Mesendoderm (in vitro differentiated cells): ENCODE measurements around the gene PPFIBP2.
A peak's percentile ranks its signal among the peaks of the same experiment; 100 is the strongest.

ENCODE experiments used
- DNase-seq: peaks from one replicate; pipeline ENCODE4 v3.0.0; 2013
- H2AK5ac ChIP-seq: 2 replicates; pipeline ENCODE4 v1.6.1; 2013; ENCODE audit warnings: low read length, inconsistent platforms
- H2BK120ac ChIP-seq: 2 replicates; pipeline ENCODE4 v1.6.1; 2013; ENCODE audit warnings: low read depth, mild to moderate bottlenecking, low read length, moderate library complexity, mixed read lengths
- H2BK15ac ChIP-seq: replicated peaks from 2 replicates; pipeline ENCODE4 v1.6.1; 2013; ENCODE audit warnings: low read depth, mild to moderate bottlenecking, moderate library complexity
- H2BK5ac ChIP-seq: 2 replicates; pipeline ENCODE4 v1.6.1; 2013; ENCODE audit warnings: low read length, inconsistent platforms
- H3K18ac ChIP-seq: 2 replicates; pipeline ENCODE4 v1.6.1; 2013; ENCODE audit warnings: mild to moderate bottlenecking, low read length, mixed read lengths
- H3K23ac ChIP-seq: one replicate; pipeline ENCODE4 v1.6.1; 2013; ENCODE audit warnings: low read length
- H3K27ac ChIP-seq: 2 replicates; pipeline ENCODE4 v1.5.1; 2013; ENCODE audit warnings: low read depth, mild to moderate bottlenecking, inconsistent platforms, low read length, moderate library complexity
- H3K27me3 ChIP-seq: 2 replicates; pipeline ENCODE4 v1.6.1; 2013; ENCODE audit warnings: low read length, control low read depth, mild to moderate bottlenecking, inconsistent platforms; ENCODE audit not compliant: insufficient read depth, poor library complexity
- H3K36me3 ChIP-seq: 2 replicates; pipeline ENCODE4 v1.6.1; 2013; ENCODE audit warnings: low read length, inconsistent platforms; ENCODE audit not compliant: control insufficient read depth, insufficient read depth
- H3K4ac ChIP-seq: one replicate; pipeline ENCODE4 v1.6.1; 2013; ENCODE audit warnings: low read depth, mild to moderate bottlenecking, low read length, moderate library complexity
- H3K4me1 ChIP-seq: 2 replicates; pipeline ENCODE4 v1.6.1; 2013; ENCODE audit warnings: low read depth, low read length, inconsistent platforms; ENCODE audit not compliant: control insufficient read depth
- H3K4me2 ChIP-seq: 2 replicates; pipeline ENCODE4 v1.6.1; 2013; ENCODE audit warnings: low read length
- H3K4me3 ChIP-seq: 2 replicates; pipeline ENCODE4 v1.5.1; 2013; ENCODE audit warnings: mild to moderate bottlenecking, low read length
- H3K56ac ChIP-seq: one replicate; pipeline ENCODE4 v1.6.1; 2013; ENCODE audit warnings: low read length
- H3K79me1 ChIP-seq: 2 replicates; pipeline ENCODE4 v1.6.1; 2013; ENCODE audit warnings: low read length, inconsistent platforms
- H3K79me2 ChIP-seq: 2 replicates; pipeline ENCODE4 v1.6.1; 2013; ENCODE audit warnings: mild to moderate bottlenecking, low read length; ENCODE audit not compliant: control insufficient read depth, insufficient read depth
- H3K9ac ChIP-seq: 2 replicates; pipeline ENCODE4 v1.6.1; 2013; ENCODE audit warnings: low read length, inconsistent platforms
- H4K5ac ChIP-seq: one replicate; pipeline ENCODE4 v1.6.1; 2013; ENCODE audit warnings: low read length
- H4K8ac ChIP-seq: one replicate; pipeline ENCODE4 v1.6.1; 2013; ENCODE audit warnings: low read depth, mild to moderate bottlenecking, control low read depth, low read length, moderate library complexity
- WGBS: extraction: QIAGEN DNeasy Blood & Tissue Kit; methylation state at CpG from one replicate; pipeline ENCODE4 v1.1.7; 2013; ENCODE audit warnings: low lambda C conversion rate, missing lambda C conversion rate; ENCODE audit not compliant: insufficient coverage; ENCODE audit errors: extremely low coverage; 5-methylcytosine and 5-hydroxymethylcytosine counted together

The PPFIBP2 gene

DNA sequence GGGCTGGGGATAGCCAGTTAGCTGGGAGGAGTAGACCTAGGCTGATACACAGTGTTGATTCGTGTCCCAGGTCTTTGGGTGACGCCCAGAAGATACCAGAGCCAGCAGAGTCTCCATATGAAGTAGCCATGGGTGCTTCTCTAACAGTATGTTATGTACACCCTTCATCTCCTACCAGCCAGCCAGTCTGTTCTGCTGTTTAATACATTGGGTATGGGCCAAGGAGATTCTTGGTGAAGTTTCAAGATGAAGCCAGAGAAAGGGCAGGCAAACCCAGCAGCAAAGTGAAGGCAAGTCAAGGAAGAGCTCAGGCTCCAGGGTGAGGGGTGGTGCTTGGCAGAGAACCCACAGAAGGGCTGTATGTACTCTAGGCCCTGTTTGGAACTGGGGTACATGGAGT lies 56.4 kb downstream of the PPFIBP2 start:
- H2BK15ac ChIP-seq, result no peak overlapping the region
- no CpG with 5 or more reads among the region's 2 CpGs for WGBS

GRCh38 chr11:7570938-7571521 lies 57.2 kb downstream of the PPFIBP2 start:
- Histone ChIP-seq H3K36me3 (no peaks in the 10 kb centered on the region), H3K56ac (no peak overlapping the region), H3K4me2 (no peak overlapping the region), H3K4me3 (no peak overlapping the region), H3K18ac (no peak overlapping the region), H3K4me1 (peaks cover 31% of the 10 kb centered on the region), H2BK15ac (no peak overlapping the region), H2BK120ac (no peak overlapping the region), H3K27me3 (no peaks in the 10 kb centered on the region), H3K79me1 (no peaks in the 10 kb centered on the region), H2AK5ac (no peak overlapping the region), H3K9ac (no peak overlapping the region), H3K23ac (no peak overlapping the region), H2BK5ac (no peak overlapping the region), H3K79me2 (no peaks in the 10 kb centered on the region), H4K8ac (no peak overlapping the region), H3K4ac (no peak overlapping the region), H3K27ac (no peak overlapping the region), H4K5ac (no peak overlapping the region)
- WGBS, result no CpG with 5 or more reads among the region's 1 CpG
- peak; percentile 13 for DNase-seq

More for the DNA sequence above, 56.4 kb downstream of the PPFIBP2 start:
- no peak overlapping the region for H2AK5ac ChIP-seq
- no peak overlapping the region for H3K18ac ChIP-seq
- no peak overlapping the region for H3K56ac ChIP-seq
- H3K36me3 ChIP-seq, result no peaks in the 10 kb centered on the region
- no peak overlapping the region for H2BK5ac ChIP-seq
- no peak overlapping the region for H3K27ac ChIP-seq
- H2BK120ac ChIP-seq, result no peak overlapping the region
- peaks cover 24% of the 10 kb centered on the region for H3K4me1 ChIP-seq
- no peak overlapping the region for H3K23ac ChIP-seq
- no peak overlapping the region for H4K5ac ChIP-seq
- no peak overlapping the region for H3K4ac ChIP-seq
- H3K79me2 ChIP-seq, result no peaks in the 10 kb centered on the region
- no peak for DNase-seq
- no peaks in the 10 kb centered on the region for H3K79me1 ChIP-seq
- H3K4me3 ChIP-seq, result no peak overlapping the region
- no peak overlapping the region for H4K8ac ChIP-seq
- H3K27me3 ChIP-seq, result no peaks in the 10 kb centered on the region
- H3K4me2 ChIP-seq, result no peak overlapping the region
- no peak overlapping the region for H3K9ac ChIP-seq

DNA sequence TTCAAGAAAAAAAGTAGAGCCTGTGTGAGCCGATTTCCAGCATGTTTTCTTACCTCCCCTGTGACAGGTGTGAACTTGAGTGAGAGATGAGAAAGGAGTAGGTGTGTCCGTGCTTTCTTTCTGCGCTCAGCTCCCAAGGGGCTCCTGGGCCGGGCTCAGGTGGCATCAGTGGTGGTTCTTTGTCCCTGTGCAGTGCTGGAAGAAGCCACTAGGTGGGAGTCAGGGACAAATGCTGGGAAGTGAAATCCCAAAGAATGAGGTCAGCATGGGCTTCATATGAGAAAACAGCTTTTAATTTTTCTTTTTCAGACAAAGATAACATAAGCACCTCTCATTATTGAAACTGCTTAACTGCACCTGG lies 57.8 kb downstream of the PPFIBP2 start:
- H3K23ac ChIP-seq, result no peak overlapping the region
- peaks cover 32% of the 10 kb centered on the region for H3K4me1 ChIP-seq
- peak overlapping the region; percentile 80 for H3K56ac ChIP-seq
- no peak overlapping the region for H3K4me2 ChIP-seq
- H4K8ac ChIP-seq, result no peak overlapping the region
- peak overlapping the region; percentile 72 for H3K18ac ChIP-seq
- H4K5ac ChIP-seq, result peak overlapping the region; percentile 85
- no peaks in the 10 kb centered on the region for H3K79me1 ChIP-seq
- H2BK5ac ChIP-seq, result peak overlapping the region; percentile 64
- DNase-seq, result peak; percentile 92
- no peak overlapping the region for H3K4ac ChIP-seq
- peak overlapping the region; percentile 68 for H3K27ac ChIP-seq
- WGBS, result no CpG with 5 or more reads among the region's 4 CpGs
- H2BK15ac ChIP-seq, result peak overlapping the region; percentile 4
- peak overlapping the region; percentile 83 for H2BK120ac ChIP-seq
- no peaks in the 10 kb centered on the region for H3K79me2 ChIP-seq
- H2AK5ac ChIP-seq, result no peak overlapping the region
- H3K27me3 ChIP-seq, result no peaks in the 10 kb centered on the region
- peak overlapping the region; percentile 38 for H3K9ac ChIP-seq
- no peak overlapping the region for H3K4me3 ChIP-seq
- H3K36me3 ChIP-seq, result no peaks in the 10 kb centered on the region

GRCh38 chr11:7572001-7572712 lies 58.4 kb downstream of the PPFIBP2 start:
- no peak overlapping the region for H3K23ac ChIP-seq
- H2AK5ac ChIP-seq, result peak overlapping the region; percentile 65
- H2BK5ac ChIP-seq, result peak overlapping the region; percentile 64
- peak; percentile 75 for DNase-seq
- peak overlapping the region; percentile 80 for H3K56ac ChIP-seq
- H4K8ac ChIP-seq, result no peak overlapping the region
- peaks cover 35% of the 10 kb centered on the region for H3K4me1 ChIP-seq
- no CpG with 5 or more reads among the region's 4 CpGs for WGBS
- peak overlapping the region; percentile 56 for H3K4ac ChIP-seq
- H3K9ac ChIP-seq, result peak overlapping the region; percentile 38
- H3K4me2 ChIP-seq, result no peak overlapping the region
- H3K18ac ChIP-seq, result peak overlapping the region; percentile 72
- H4K5ac ChIP-seq, result peak overlapping the region; percentile 85
- H3K79me1 ChIP-seq, result no peaks in the 10 kb centered on the region
- no peaks in the 10 kb centered on the region for H3K79me2 ChIP-seq
- no peaks in the 10 kb centered on the region for H3K27me3 ChIP-seq
- H3K36me3 ChIP-seq, result no peaks in the 10 kb centered on the region
- H3K4me3 ChIP-seq, result no peak overlapping the region
- H2BK15ac ChIP-seq, result peak overlapping the region; percentile 4
- peak overlapping the region; percentile 83 for H2BK120ac ChIP-seq
- peak overlapping the region; percentile 68 for H3K27ac ChIP-seq

- DNase-seq, result no peak
- Histone ChIP-seq H2BK120ac (no peak overlapping the region), H3K4me3 (no peak overlapping the region), H3K27me3 (no peaks in the 10 kb centered on the region), H2AK5ac (peak overlapping the region; percentile 84), H3K23ac (no peak overlapping the region), H3K18ac (peak overlapping the region; percentile 70), H3K79me1 (no peaks in the 10 kb centered on the region), H3K4ac (peak overlapping the region; percentile 58), H3K56ac (peak overlapping the region; percentile 80), H3K27ac (peak overlapping the region; percentile 9), H4K8ac (no peak overlapping the region), H3K4me1 (peaks cover 44% of the 10 kb centered on the region), H4K5ac (no peak overlapping the region), H3K4me2 (no peak overlapping the region), H2BK5ac (peak overlapping the region; percentile 87), H2BK15ac (no peak overlapping the region), H3K9ac (peak overlapping the region; percentile 30), H3K36me3 (no peaks in the 10 kb centered on the region), H3K79me2 (no peaks in the 10 kb centered on the region)
Observed at GRCh38 chr11:7573193-7573557, 59.4 kb downstream of the PPFIBP2 start.
